Measurements from ENCODE around the gene SLF2. TPM values are rescaled to one million over a fixed set of nuclear protein-coding genes. Genes with fewer than 3 reads are reported as not detected.

SLF2 gene
- total RNA-seq, 1 donor from 2014 or later = 46.1 TPM

GRCh38 chr10:100987685-100988049 is 74.9 kb downstream of the SLF2 start:
- Mint-ChIP-seq H3K27me3 (no peaks in the 10 kb centered on the region), H3K4me1 (ENCODE audit: unreplicated experiment) (peaks cover 25% of the 10 kb centered on the region), H3K27ac (peak overlapping the region; percentile 92), H3K36me3 (peaks cover 20% of the 10 kb centered on the region), H3K4me3 (peak overlapping the region; percentile 98), H3K9me3 (no peaks in the 10 kb centered on the region)
- no peak for TF ChIP-seq CTCF (conservative IDR thresholded peaks at IDR 0.05)
- DNase-seq (ENCODE audit: extremely low spot score, unreplicated experiment) = no peak

- peak overlapping the region; percentile 98 for H3K4me3 Mint-ChIP-seq
- peaks cover 25% of the 10 kb centered on the region for H3K4me1 Mint-ChIP-seq (ENCODE audit: unreplicated experiment)
- no peaks in the 10 kb centered on the region for H3K27me3 Mint-ChIP-seq
- no peaks in the 10 kb centered on the region for H3K9me3 Mint-ChIP-seq
- peak overlapping the region; percentile 92 for H3K27ac Mint-ChIP-seq
- TF ChIP-seq CTCF (conservative IDR thresholded peaks at IDR 0.05) = no peak
- peaks cover 20% of the 10 kb centered on the region for H3K36me3 Mint-ChIP-seq
- DNase-seq (ENCODE audit: extremely low spot score, unreplicated experiment) = no peak
Measured at GRCh38 chr10:100988166-100988565, 75.4 kb downstream of the SLF2 start.

- Mint-ChIP-seq H3K4me1 (ENCODE audit: unreplicated experiment) (peaks cover 25% of the 10 kb centered on the region), H3K36me3 (peaks cover 20% of the 10 kb centered on the region), H3K9me3 (no peaks in the 10 kb centered on the region), H3K4me3 (no peak overlapping the region), H3K27ac (no peak overlapping the region), H3K27me3 (no peaks in the 10 kb centered on the region)
- no peak for TF ChIP-seq CTCF (conservative IDR thresholded peaks at IDR 0.05)
- no peak for DNase-seq (ENCODE audit: extremely low spot score, unreplicated experiment)
Measured at GRCh38 chr10:100989088-100989487, 76.3 kb downstream of the SLF2 start.

GRCh38 chr10:100993986-100994708 is 81.4 kb downstream of the SLF2 start:
- TF ChIP-seq CTCF (conservative IDR thresholded peaks at IDR 0.05) = peak; percentile 81
- Mint-ChIP-seq H3K4me3 (peak overlapping the region; percentile 38), H3K4me1 (ENCODE audit: unreplicated experiment) (peaks cover 28% of the 10 kb centered on the region), H3K27ac (peak overlapping the region; percentile 46), H3K36me3 (peaks cover 15% of the 10 kb centered on the region), H3K9me3 (no peaks in the 10 kb centered on the region), H3K27me3 (no peaks in the 10 kb centered on the region)
- DNase-seq (ENCODE audit: extremely low spot score, unreplicated experiment) = no peak

- Mint-ChIP-seq H3K27me3 (no peaks in the 10 kb centered on the region), H3K4me3 (peak overlapping the region; percentile 69), H3K27ac (peak overlapping the region; percentile 46), H3K4me1 (ENCODE audit: unreplicated experiment) (peaks cover 28% of the 10 kb centered on the region), H3K36me3 (peaks cover 15% of the 10 kb centered on the region), H3K9me3 (no peaks in the 10 kb centered on the region)
- TF ChIP-seq CTCF (conservative IDR thresholded peaks at IDR 0.05) = no peak
- DNase-seq (ENCODE audit: extremely low spot score, unreplicated experiment) = no peak
Measured at GRCh38 chr10:100995181-100995580, 82.4 kb downstream of the SLF2 start.

All from type B pancreatic cell (in vitro differentiated cells).